H1 (cell line): ENCODE data around the gene ALK. TPM values are rescaled to one million over a fixed set of nuclear protein-coding genes. Genes with fewer than 3 reads are reported as not detected.
A peak's percentile ranks its signal among the peaks of the same experiment; 100 is the strongest.

Experiments
- CTCF ChIA-PET: fragments of 300-600 bp; sonication (Branson Sonifier 250); formaldehyde crosslinking; loops from one replicate; lab custom pipeline; 2021; ENCODE audit not compliant: partially characterized antibody; lab: Charles Lee
- POLR2A ChIA-PET: fragments of 300-600 bp; sonication (Branson Sonifier 250); formaldehyde crosslinking; loops from one replicate; lab custom pipeline; 2021; ENCODE audit warnings: inconsistent platforms; ENCODE audit not compliant: partially characterized antibody; lab: Charles Lee
- DNase-seq, 2 experiments: peaks; one replicate each; pipeline versions ENCODE4 v3.0.0 to v3.0.0-alpha.2; 2010 to 2022; ENCODE audit warnings: low spot score in 2 of 2, low read depth in 1 of 2, mixed read lengths in 1 of 2
- FAIRE-seq: peaks from 2 replicates; lab custom pipeline; 2011; peaks lifted over from hg19 to GRCh38; lab: Jason Lieb, UNC
- H2AFZ ChIP-seq: 2 replicates; pipeline ENCODE4 v1.8.1; 2012; ENCODE audit warnings: low read length, inconsistent platforms
- H2AK5ac ChIP-seq: 2 replicates; pipeline ENCODE4 v1.6.1; 2013; ENCODE audit warnings: low read depth, low read length
- H2BK120ac ChIP-seq: replicated peaks from 2 replicates; pipeline ENCODE3; 2013; ENCODE audit warnings: low read depth, low read length, inconsistent platforms
- H2BK12ac ChIP-seq: 2 replicates; pipeline ENCODE4 v1.6.1; 2013; ENCODE audit warnings: low read depth, low read length
- H2BK15ac ChIP-seq: 2 replicates; pipeline ENCODE4 v1.6.1; 2013; ENCODE audit warnings: low read length
- H2BK20ac ChIP-seq: 2 replicates; pipeline ENCODE4 v1.6.1; 2013; ENCODE audit warnings: low read length
- H2BK5ac ChIP-seq: 2 replicates; pipeline ENCODE4 v1.6.1; 2013; ENCODE audit warnings: low read depth, low read length
- H3K14ac ChIP-seq: 2 replicates; pipeline ENCODE4 v1.6.1; 2013; ENCODE audit warnings: inconsistent platforms; ENCODE audit not compliant: insufficient read length
- H3K18ac ChIP-seq: 2 replicates; pipeline ENCODE4 v1.6.1; 2013; ENCODE audit warnings: low read length; ENCODE audit errors: extremely low read depth
- H3K23ac ChIP-seq: 2 replicates; pipeline ENCODE4 v1.6.1; 2013; ENCODE audit warnings: inconsistent platforms; ENCODE audit not compliant: insufficient read length
- H3K23me2 ChIP-seq: 2 replicates; pipeline ENCODE4 v1.6.1; 2013; ENCODE audit warnings: low read depth, low read length
- H3K27ac ChIP-seq: 2 replicates; pipeline ENCODE4 v1.6.1; 2011; ENCODE audit warnings: low read depth, low read length, inconsistent platforms
- H3K27me3 ChIP-seq, 4 experiments: replicated peaks in 1 of 4; 1 replicate in 1 of 4; 2 replicates in 3 of 4; pipeline versions ENCODE4 v1.6.1 to v1.8.1; 2011 to 2013; ENCODE audit warnings: low read length in 3 of 4, mild to moderate bottlenecking in 3 of 4, inconsistent platforms in 2 of 4, mixed read lengths in 2 of 4, moderate library complexity in 1 of 4; ENCODE audit not compliant: control insufficient read depth in 3 of 4, insufficient read depth in 3 of 4; ENCODE audit errors: extremely low read depth in 1 of 4
- H3K36me3 ChIP-seq, 4 experiments: 2 replicates each; pipeline versions ENCODE4 v1.6.1 to v1.8.1; 2011 to 2013; ENCODE audit warnings: mild to moderate bottlenecking in 4 of 4, low read length in 3 of 4, moderate library complexity in 2 of 4, control low read depth in 1 of 4, inconsistent platforms in 1 of 4; ENCODE audit not compliant: insufficient read depth in 4 of 4, control insufficient read depth in 2 of 4
- H3K4ac ChIP-seq: replicated peaks from 2 replicates; pipeline ENCODE3; 2013; ENCODE audit warnings: low read length, low read depth, mixed read lengths, inconsistent platforms; ENCODE audit not compliant: insufficient read length
- H3K4me1 ChIP-seq, 4 experiments: replicated peaks in 1 of 4; 1 replicate in 1 of 4; 2 replicates in 3 of 4; pipeline versions ENCODE4 v1.6.1 to v1.8.1; 2011 to 2013; ENCODE audit warnings: low read length in 3 of 4, inconsistent platforms in 2 of 4, mixed read lengths in 1 of 4; ENCODE audit not compliant: insufficient read depth in 4 of 4, control insufficient read depth in 3 of 4
- H3K4me2 ChIP-seq, 2 experiments: 2 replicates each; pipeline versions ENCODE4 v1.6.1 to v1.8.1; 2011 to 2013; ENCODE audit warnings: low read depth in 2 of 2, low read length in 2 of 2, control low read depth in 1 of 2, inconsistent platforms in 1 of 2, mild to moderate bottlenecking in 1 of 2; ENCODE audit not compliant: insufficient read depth in 1 of 2
- H3K4me3 ChIP-seq, 4 experiments: fragments of 200-600, 300-600 bp in 1 of 4; sonication (generic), shearing (Covaris generic), sonication (Bioruptor Twin) in 1 of 4; 2 replicates each; pipeline versions ENCODE4 v1.5.1 to v1.8.1; 2011 to 2016; ENCODE audit warnings: low read length in 4 of 4, low read depth in 3 of 4, control low read depth in 2 of 4, inconsistent platforms in 2 of 4, mild to moderate bottlenecking in 2 of 4, mixed read lengths in 1 of 4, moderate library complexity in 1 of 4; ENCODE audit not compliant: insufficient read depth in 2 of 4; ENCODE audit errors: extremely low read depth in 1 of 4
- H3K56ac ChIP-seq: replicated peaks from 2 replicates; pipeline ENCODE3; 2013; ENCODE audit warnings: low read depth, mild to moderate bottlenecking, mixed read lengths, low read length, inconsistent platforms; ENCODE audit not compliant: insufficient read length
- H3K79me1 ChIP-seq: 2 replicates; pipeline ENCODE4 v1.6.1; 2013; ENCODE audit warnings: low read depth, low read length, control low read depth
- H3K79me2 ChIP-seq, 2 experiments: 2 replicates each; pipeline versions ENCODE4 v1.6.1 to v1.8.1; 2012 to 2013; ENCODE audit warnings: low read length in 2 of 2, mild to moderate bottlenecking in 2 of 2, inconsistent platforms in 1 of 2; ENCODE audit not compliant: insufficient read depth in 2 of 2, control insufficient read depth in 1 of 2
- H3K9ac ChIP-seq, 4 experiments: replicated peaks in 1 of 4; 1 replicate in 1 of 4; 2 replicates in 3 of 4; pipeline versions ENCODE4 v1.6.1 to v1.8.1; 2011 to 2013; ENCODE audit warnings: low read depth in 3 of 4, low read length in 3 of 4, control low read depth in 2 of 4, mild to moderate bottlenecking in 2 of 4, moderate library complexity in 2 of 4, inconsistent platforms in 1 of 4; ENCODE audit errors: extremely low read depth in 1 of 4
- H3K9me3 ChIP-seq, 2 experiments: 2 replicates each; pipeline versions ENCODE4 v1.6.1 to v1.8.1; 2012 to 2013; ENCODE audit warnings: mild to moderate bottlenecking in 2 of 2, moderate library complexity in 2 of 2, control low read depth in 1 of 2, inconsistent platforms in 1 of 2, low read depth in 1 of 2, low read length in 1 of 2, mixed read lengths in 1 of 2; ENCODE audit not compliant: insufficient read depth in 2 of 2
- H4K20me1 ChIP-seq, 2 experiments: replicated peaks in 1 of 2; 2 replicates each; pipeline versions ENCODE3 to v1.8.1; 2011 to 2013; ENCODE audit warnings: inconsistent platforms in 2 of 2, low read length in 2 of 2, mild to moderate bottlenecking in 1 of 2; ENCODE audit not compliant: insufficient read depth in 2 of 2, control insufficient read depth in 1 of 2
- H4K5ac ChIP-seq: 2 replicates; pipeline ENCODE4 v1.6.1; 2013; ENCODE audit warnings: low read length, low read depth, mixed read lengths, inconsistent platforms; ENCODE audit not compliant: insufficient read length
- H4K8ac ChIP-seq: 2 replicates; pipeline ENCODE4 v1.8.0; 2013; ENCODE audit warnings: mild to moderate bottlenecking, moderate library complexity, low read length, inconsistent platforms; ENCODE audit not compliant: insufficient read depth; ENCODE audit errors: extremely low read depth
- H4K91ac ChIP-seq: replicated peaks from 2 replicates; pipeline ENCODE3; 2013; ENCODE audit warnings: low read length, mixed read lengths, inconsistent platforms; ENCODE audit not compliant: insufficient read length
- CBX8 ChIP-seq: fragments of 300-800, 300-1000 bp; sonication (generic); IDR thresholded peaks from 2 replicates; pipeline ENCODE4 v1.7.1; 2016; ENCODE audit warnings: low read depth, low read length, borderline replicate concordance
- CEBPB ChIP-seq: IDR thresholded peaks from 2 replicates; pipeline ENCODE4 v1.6.1; 2012; ENCODE audit warnings: low read depth, low read length
- KDM1A ChIP-seq: fragments of 200-600, 300-600 bp; sonication (generic); IDR thresholded peaks from 2 replicates; pipeline ENCODE4 v1.7.1; 2016; ENCODE audit warnings: mild to moderate bottlenecking, low read length, borderline replicate concordance
- WGBS, 2 experiments: shearing (Covaris generic) in 1 of 2; methylation state at CpG; one replicate each; pipeline versions ENCODE4 v1.1.6 to v1.1.7; 2013 to 2015; ENCODE audit warnings: low lambda C conversion rate in 2 of 2, mixed read lengths in 2 of 2, inconsistent platforms in 1 of 2, low coverage in 1 of 2, missing lambda C conversion rate in 1 of 2; ENCODE audit not compliant: insufficient replicate concordance in 2 of 2, insufficient coverage in 1 of 2, insufficient read length in 1 of 2; ENCODE audit errors: extremely low coverage in 1 of 2, missing lambda C conversion rate in 1 of 2; 5-methylcytosine and 5-hydroxymethylcytosine counted together
- polyA plus RNA-seq, 7 experiments: library from polyadenylated mRNA; depleted of rRNA in 3 of 7; stranded (reverse) in 5 of 7; unstranded in 2 of 7; fragments of >200 nt in 5 of 7; fragments of 200-250 nt in 2 of 7; gene quantifications; 1 replicate in 5 of 7; 2 replicates in 1 of 7; 4 replicates in 1 of 7; pipeline versions ENCODE4 v1.2.1 to v1.2.3, GENCODE V29; 2011 to 2013; ENCODE audit warnings: missing spikeins in 2 of 7, mixed read lengths in 2 of 7
- total RNA-seq: library from RNA; stranded (reverse); fragmentation: NEBNext Ultra II Directional; extraction: Animal tissue kit (Norgen Biotek cat#: 25700); gene quantifications from 2 replicates; pipeline ENCODE4 v1.2.1, GENCODE V29; 2021

The ALK gene
- total and polyA plus RNA-seq, 2 of the 8 experiments (the other 6 are each of a cell fraction or from before 2014, with no cell fraction given): 0.02 to 0.09 TPM

DNA sequence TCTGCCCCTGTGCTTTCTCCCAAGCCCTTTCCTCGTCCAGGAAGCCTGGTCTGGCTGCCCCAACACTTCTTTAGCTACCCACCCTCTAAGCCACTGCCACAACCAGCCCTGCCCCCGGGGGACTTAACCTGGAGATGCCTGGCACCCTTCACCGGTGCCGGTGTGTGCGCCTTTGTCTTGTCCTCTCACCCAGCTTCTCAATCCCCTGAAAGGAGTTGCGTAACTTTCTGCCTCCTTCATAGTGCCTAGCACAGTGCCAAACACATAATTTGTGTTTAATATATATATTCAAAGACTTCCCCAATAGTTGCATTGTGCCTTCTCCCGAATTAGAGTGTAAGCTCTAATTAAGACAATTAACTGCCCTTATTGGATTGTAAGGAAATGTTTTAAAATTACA is 70.6 kb downstream of the ALK start:
- ChIA-PET POLR2A (interaction anchor here (0.8 kb wide), 1 partner anchor 27 kb away, joined by 3 read pairs; no protein-coding TSS in a partner anchor), CTCF (interaction anchor here (1.1 to 1.9 kb wide), 3 partner anchors 8 to 541 kb away, joined by 3 to 6 read pairs (median 4); no protein-coding TSS in a partner anchor)
- Histone ChIP-seq H2BK20ac (no peak overlapping the region), H4K5ac (no peak overlapping the region), H2AFZ (no peak overlapping the region), H3K23ac (no peak overlapping the region), H3K18ac (no peak overlapping the region), H3K4me1 (0 out of 7 replicates have a peak, but pooled peaks cover 0 to 3% (median 0%) of the 10 kb centered on the region in 4 experiments), H3K79me2 (no peaks in the 10 kb centered on the region), H2BK15ac (no peak overlapping the region), H3K4me2 (no peak overlapping the region), H2BK5ac (no peak overlapping the region), H4K20me1 (no peaks in the 10 kb centered on the region), H3K14ac (no peak overlapping the region), H2BK120ac (no peak overlapping the region), H4K91ac (no peak overlapping the region), H2AK5ac (no peak overlapping the region), H3K56ac (no peak overlapping the region), H3K27me3 (no peaks in the 10 kb centered on the region), H3K36me3 (no peaks in the 10 kb centered on the region), H3K9me3 (no peaks in the 10 kb centered on the region), H3K27ac (no peak overlapping the region), H3K23me2 (no peaks in the 10 kb centered on the region)
- 96% methylated on average over 7 of the region's 7 CpGs; no CpG with 5 or more reads in 1 of the 2 experiments for WGBS, 2 experiments
- FAIRE-seq (no peak), DNase-seq (no peak)
- no peak for TF ChIP-seq CBX8
- no peak for TF ChIP-seq KDM1A
- TF ChIP-seq CEBPB: peak; percentile 56; the same call in 1 of the 2 replicates
- TF ChIP-seq, all 59 proteins: peak for 1
- Histone ChIP-seq H2BK12ac (no peak overlapping the region), H3K9ac (no peak overlapping the region), H3K4ac (no peak overlapping the region), H4K8ac (no peak overlapping the region), H3K79me1 (no peaks in the 10 kb centered on the region), H3K4me3 (no peak overlapping the region)
